NCI-H146 (cell line): Measurements from ENCODE around the gene HIPK3.
"Not testable (repeated sequence)": the region's sequence is repeated elsewhere in the genome, so short reads cannot be mapped to it uniquely, and the experiment has no call there.

Experiments
- DNase-seq: peaks from one replicate; lab custom pipeline; 2025; lab: John Stamatoyannopoulos, UW

The HIPK3 gene

DNA sequence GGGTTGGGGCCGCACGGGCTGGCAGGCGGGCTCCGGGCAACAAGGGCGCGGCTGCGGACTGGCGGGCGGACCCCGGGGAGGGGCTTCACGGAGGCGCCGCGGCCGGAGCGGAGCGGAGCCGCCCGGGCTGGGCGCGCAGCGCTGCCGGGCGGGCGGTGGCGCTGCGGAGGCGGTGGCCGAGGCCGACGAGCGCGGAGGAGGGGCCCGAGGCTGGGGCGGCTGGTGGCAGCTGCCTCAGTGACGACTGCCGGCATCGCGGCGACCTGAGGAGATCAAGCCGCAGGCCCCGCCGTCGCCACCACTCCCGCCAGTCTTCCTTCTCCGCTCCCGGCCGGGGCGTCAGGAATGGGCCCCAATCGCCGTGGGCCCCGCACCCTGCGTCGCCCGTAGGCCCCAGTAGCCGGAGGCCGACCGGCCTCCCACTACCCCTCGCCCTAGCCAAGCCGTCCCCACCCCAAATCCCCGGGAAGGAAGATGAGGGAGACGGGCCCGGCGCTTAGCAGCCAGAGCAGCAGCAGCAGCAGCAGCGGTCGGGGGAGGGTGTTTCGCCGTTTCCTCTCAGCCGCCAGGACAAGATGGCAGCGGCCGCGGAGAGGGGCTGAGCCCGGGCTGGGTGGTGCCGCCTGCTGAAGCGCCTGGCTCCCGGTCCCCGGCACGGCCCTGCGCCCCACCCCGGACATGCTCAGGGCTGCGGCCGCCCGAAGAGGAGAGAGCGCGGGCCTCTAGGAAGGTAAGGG, at the start of gene HIPK3:
TSS of gene HIPK3 (plus strand) at position 222 of the 737 bp plus-strand sequence.
- DNase-seq, result peak; percentile 90

DNA sequence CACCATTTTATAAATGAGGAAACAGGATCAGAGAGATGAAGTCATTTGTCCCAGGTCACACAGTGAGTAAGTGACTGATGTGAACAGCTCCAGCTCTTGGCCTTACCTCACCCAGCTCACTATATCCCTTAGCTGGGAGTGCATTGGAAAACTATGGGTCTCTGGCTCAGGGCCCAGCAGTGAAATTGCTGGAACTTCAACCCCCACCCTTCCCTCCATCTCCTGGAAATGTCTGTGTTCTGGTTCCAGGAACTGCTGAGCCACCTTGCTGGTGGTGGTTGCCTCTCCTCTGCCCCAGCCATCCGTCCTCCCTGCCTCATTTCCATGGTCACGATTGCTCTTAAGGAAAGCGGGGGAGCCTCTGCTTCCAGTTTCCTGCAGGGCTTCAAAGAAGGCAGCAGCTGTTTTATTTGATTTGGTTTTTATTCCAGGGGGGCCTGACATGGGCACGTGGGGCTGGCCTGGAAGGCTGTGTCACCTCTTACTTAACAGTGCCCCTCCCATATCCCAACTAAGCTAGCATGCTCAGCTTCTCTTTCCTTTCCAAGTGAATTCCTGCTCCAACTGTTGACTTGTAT, 49.7 kb upstream of the HIPK3 start:
- DNase-seq, result peak; percentile 13

DNA sequence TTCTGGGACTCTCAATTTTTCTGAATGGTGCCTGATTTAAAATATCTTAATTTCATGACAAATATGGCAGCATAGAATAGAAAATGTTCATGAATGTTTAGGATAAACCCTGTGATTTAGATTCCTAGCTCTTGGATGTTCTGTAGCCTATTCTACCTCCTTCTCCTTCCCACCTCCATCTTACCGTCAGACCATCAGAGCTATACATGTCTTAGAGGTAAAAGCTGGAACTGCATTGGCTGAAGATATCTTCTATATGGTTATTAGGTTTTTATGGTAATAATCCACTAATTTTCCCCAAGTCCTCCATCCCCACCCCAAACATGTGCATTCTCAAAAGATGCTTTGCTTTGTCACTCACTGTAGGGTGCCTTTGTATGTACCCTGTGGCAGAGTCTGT, 49.0 kb upstream of the HIPK3 start:
- peak; percentile 35 for DNase-seq

DNA sequence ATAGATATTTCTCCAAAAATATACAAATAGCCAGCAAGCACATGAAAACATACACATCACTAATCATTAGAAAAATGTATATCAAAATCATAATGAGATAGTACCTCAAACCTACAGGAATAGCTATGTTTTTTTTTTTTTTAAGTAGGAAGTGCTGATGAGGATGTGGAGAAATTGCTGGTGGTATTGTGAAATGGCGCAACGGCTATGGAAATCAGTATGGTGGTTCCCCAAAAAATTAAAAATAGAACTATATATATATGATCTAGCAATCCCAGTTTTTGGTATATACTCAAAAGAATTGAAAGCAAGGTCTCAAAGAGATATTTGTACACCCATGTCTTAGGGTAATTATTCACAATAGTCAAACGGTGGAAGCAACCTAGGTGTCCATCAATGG, 46.0 kb upstream of the HIPK3 start:
- no peak for DNase-seq

DNA sequence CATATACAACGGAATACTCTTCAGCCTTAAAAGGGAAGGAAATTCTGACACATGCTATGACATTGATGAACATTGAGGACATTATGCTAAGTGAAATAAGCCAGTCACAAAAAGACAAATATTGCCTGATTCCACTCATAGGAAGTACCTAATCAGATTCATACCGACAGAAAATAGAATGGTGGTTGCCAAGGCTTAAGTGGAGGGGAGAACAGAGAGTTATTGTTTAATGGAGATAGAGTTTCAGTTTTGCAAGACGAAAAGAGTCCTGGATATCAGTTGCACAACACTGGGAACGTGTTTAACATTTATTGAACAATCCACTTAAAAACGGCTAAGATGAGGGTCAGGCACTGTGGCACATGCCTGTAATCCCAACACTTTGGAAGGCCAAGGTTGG, 45.6 kb upstream of the HIPK3 start:
- DNase-seq, result no peak

DNA sequence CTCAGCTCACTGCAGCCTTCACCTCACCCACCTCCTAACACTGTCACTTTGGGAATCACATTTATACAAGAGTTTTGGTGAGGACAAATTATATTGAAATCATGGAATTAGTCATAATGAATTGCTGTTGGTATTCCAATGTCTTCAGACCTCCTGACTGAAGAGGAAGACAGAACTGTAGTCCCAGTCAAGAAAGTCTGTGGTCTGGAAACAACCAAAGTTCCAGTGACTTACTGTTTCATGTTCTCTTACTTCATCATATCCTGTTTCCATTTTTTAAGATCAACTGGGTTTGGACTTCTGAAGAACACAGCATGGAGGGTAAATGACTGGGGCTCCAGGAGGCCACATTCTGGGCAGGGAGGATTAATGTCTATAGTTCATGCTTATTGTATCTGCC, 43.0 kb upstream of the HIPK3 start:
- DNase-seq, result no peak

DNA sequence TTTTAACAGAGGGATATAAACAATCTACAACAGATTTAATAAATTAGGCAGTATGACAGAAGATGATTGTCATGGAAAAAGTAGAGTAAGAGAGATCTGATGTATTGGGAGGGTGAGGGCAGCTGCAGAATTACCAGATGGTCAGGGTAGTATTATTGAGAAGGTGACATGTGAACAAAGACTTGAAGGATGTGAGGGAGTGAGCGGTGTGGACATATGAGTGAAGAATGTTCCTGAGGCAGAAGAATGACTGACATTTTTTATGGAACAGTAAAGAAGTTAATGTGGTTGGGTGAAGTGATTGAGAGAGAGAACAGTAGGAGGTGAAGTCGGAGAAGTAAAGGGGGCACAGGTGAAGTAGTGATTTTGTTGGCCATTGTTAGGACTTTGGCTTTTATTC, 42.4 kb upstream of the HIPK3 start:
- no peak for DNase-seq

DNA sequence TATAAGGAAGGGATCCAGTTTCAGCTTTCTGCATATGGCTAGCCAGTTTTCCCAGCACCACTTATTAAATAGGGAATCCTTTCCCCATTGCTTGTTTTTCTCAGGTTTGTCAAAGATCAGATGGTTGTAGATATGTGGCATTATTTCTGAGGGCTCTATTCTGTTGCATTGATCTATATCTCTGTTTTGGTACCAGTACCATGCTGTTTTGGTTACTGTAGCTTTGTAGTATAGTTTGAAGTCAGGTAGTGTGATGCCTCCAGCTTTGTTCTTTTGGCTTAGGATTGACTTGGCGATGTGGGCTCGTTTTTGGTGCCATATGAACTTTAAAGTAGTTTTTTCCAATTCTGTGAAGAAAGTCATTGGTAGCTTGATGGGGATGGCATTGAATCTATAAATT, 40.5 kb upstream of the HIPK3 start:
- not testable (repeated sequence) for DNase-seq

DNA sequence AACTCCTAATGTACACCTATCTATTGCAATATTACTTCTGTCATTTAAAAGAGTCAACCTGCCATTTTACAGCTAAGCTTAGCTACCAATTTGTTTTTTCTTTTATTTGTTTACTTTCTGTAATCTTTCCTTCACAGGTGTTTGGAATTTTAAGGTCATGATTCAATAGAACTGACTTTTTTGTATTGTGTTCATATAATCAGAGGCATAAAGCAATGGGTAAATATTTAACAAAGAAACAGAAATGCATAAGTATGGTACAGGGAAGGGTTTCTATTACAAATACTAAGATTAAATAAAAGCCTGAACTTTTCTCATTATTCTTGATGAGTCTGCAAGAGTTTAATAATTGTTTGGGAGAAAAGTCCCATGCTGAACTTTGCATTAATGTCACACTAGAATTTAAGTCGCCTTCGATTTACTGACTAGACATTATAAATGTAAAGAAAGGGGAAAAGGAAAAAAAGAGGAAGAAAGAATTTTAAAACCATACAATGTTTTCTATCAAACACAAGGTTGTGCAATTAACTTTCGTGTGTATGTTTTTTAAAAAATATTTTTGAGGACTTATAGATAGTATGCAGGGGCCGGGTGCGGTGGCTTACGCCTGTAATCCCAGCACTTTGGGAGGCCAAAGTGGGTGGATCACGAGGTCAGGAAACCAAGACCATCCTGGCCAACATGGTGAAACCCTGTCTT, 35.0 kb upstream of the HIPK3 start:
- DNase-seq, result no peak

DNA sequence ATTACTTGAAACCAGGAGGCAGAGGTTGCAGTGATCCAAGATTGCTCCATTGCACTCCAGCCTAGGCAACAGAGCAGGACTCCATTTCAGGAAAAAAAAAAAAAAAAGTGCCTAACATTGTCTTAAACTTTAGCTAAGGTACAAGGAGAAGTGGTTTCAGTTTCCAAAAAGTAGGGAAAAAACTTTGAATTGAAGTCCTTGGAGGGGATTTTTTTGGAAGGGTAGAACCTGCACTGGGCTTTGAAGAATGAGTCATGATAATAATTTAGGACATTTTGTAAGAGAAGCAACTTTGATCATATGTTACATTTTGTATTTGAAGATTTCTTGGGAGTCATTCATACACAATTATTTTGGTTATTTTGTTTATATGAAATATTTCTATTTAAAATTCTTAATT, 31.8 kb upstream of the HIPK3 start:
- no peak for DNase-seq

DNA sequence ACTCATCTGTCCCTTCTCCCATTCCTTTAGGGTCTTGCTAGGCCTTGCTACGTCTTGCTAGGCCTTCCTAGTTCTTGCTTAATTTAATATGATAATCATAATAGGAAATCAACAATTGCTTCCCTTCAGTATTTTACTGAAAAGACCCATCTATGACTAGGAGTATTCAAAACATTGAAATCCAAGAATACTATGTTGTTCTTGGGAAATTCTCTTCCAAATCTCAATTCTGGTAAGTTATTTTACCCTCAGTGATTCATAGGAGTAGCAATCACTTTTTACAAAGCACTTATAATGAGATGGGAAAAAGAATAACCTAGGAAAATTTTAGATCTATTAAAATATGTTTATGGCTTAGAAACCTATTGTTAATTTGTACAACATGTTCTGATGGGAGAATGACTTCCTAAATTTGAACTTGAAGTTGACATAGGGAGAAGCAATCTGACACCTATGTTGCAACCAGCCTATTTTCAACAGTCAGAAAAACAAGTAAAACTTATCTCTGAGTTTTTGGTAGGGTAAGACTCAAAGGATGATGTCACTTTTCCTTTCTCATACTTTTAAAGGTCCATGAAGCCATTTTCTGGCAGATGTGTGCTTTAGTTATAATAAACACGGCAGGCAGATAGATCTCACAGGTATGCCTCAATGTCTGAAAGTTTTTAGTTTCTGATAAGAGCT, 29.5 kb upstream of the HIPK3 start:
- no peak for DNase-seq

DNA sequence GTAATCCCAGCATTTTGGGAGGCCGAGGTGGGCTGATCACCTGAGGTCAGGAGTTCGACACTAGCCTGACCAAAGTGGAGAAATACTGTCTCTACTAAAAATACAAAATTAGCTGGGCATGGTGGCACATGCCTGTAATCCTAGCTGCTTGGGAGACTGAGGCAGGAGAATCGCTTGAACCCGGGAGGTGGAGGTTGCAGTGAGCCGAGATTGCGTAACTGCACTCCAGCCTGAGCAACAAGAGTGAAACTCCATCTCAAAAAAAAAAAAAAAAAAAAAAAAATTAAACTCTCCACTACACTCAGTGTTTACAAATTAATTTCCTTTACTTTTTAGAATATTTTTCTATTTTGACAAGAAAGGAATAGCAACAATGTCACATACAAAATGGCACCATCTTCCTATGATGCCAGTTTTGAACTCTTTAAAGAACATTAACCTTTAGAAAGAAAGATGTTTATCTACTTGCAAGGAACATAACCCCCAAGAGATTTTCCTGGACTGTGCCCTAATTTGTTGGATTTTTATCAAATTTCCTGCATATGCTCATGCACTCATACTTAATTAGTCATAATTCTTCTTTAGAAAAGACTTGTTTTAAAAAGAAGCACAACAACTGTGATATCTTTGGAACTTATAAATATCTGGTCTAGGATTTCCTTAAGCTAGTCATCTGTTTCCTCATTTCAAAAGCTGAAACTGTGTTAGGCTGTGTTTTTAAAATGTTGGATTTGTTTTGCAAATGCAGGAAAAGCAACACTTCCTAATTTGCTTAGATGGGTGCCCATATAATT, 22.6 kb upstream of the HIPK3 start:
- no peak for DNase-seq

DNA sequence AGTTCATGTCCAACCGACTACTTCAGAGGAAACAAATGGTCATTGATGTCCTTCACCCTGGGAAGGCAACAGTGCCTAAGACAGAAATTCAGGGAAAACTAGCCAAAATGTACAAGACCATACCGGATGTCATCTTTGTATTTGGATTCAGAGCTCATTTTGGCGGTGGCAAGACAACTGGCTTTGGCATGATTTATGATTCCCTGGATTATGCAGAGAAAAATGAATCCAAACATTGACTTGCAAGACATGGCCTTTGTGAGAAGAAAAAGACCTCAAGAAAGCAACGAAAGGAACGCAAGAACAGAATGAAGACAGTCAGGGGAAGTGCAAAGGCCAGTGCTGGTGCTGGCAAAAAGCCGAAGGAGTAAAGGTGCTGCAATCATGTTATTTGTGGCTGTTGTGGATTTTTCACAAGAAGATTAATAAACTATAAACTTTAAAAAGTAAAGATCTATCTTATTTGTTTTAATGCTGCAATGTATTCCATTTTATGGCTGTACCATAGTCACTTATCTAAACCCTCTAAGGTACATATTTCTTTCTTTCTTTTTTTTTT, 20.1 kb upstream of the HIPK3 start:
- no peak for DNase-seq

DNA sequence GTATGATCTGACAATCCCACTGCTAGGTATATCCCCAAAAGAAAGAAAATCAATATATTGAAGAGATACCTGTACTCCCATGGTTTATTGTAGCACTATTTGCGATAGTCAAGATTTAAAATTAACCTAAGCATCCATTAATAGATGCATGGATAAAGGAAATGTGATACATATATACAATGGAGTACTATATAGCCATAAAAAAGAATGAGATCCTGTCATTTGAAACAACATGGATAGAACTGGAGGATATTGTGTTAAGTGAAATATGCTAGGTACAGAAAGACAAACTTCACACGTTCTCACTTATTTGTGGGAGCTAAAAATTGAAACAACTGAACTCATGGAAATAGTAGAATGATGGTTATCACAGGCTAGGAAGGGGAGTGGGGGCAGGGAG, 14.6 kb upstream of the HIPK3 start:
- no peak for DNase-seq

DNA sequence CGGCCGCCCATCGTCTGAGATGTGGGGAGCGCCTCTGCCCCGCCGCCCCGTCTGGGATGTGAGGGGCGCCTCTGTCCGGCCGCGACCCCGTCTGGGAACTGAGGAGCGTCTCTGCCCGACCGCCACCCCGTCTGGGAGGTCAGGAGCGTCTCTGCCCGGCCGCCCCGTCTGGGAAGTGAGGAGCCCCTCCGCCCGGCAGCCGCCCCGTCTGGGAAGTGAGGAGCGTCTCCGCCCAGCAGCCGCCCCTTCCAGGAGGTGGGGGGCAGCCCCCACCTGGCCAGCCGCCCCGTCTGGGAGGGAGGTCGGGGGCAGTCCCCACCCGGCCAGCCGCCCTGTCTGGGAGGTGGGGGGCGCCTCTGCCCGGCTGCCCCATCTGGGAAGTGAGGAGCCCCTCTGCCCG, 13.5 kb upstream of the HIPK3 start:
- not testable (repeated sequence) for DNase-seq

DNA sequence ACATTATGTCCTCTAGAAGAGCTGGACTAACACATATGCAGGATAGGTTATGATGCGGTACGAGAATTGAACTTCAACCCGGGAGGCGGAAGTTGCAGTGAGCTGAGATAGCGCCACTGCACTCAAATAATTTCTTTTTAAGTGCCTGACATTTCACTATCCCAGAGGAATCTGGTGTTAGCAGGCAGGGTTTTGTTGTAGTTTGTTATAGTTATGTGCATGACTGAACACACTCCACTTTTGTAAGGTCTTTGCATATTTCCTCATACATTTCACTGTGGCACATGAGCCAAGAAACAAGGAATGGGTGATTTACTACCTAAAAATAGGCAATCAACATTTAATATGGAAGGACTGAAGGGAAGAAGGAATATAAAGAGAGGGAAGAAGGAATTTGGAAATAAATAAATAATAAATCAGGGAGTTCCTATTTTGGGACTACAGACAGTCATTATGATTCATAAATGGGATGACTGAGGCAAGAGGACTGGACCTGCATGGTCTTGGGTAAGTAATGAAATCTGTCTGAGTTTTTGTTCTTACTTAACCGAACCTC, 8.7 kb upstream of the HIPK3 start:
- DNase-seq, result no peak

DNA sequence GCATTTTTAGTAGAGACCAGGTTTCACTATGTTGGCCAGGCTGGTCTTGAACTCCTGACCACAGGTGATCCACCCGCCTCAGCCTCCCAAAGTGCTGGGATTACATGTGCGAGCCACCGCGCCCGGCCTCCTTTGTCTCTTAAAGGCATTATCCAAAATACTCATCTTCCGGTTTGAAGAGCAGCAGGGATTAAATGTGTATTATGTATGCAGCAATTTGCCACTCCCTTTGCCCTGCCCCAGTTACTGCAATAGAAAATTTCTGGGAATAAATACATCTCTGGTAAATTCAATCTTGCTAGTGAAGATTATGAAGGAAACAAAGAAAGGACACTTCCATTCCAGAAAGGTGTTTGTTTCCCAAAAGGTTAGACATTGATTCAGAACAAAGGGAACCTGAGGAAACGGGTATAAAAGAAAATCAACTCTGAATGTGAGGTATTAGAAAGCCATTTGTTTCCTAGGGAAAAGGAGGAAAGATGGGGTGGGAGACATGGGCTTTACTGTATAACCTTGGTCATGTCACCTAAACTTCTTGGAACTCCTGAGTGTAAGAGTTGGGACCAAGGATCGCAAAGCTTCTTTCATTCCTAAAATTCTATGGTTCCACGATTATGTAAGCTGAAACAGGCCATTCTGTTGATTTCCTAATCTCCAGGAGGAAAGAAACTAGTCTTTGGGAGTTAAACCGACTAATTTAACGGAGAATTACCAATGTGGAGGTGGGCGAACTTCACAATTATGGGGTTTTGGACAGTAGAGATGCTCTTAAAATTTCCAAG, 959 bp upstream of the HIPK3 start:
- peak; percentile 76 for DNase-seq

DNA sequence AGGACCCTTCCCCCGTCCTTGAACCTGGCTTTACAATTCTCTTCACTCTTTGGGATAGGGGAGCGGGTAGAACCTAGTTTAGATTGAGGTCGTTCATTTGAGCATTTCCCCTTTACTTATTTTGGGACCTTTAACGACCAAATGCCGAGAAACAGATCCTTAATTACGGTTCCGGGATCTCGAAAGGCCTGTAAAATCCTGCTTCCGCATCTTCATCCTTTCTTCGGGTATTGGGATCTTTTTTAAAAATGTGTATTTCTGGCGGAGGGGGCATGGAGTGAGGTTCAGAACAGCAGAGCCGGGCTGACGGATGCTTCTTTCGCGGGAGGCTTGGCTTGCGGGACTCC, 395 bp upstream of the HIPK3 start:
- no peak for DNase-seq

DNA sequence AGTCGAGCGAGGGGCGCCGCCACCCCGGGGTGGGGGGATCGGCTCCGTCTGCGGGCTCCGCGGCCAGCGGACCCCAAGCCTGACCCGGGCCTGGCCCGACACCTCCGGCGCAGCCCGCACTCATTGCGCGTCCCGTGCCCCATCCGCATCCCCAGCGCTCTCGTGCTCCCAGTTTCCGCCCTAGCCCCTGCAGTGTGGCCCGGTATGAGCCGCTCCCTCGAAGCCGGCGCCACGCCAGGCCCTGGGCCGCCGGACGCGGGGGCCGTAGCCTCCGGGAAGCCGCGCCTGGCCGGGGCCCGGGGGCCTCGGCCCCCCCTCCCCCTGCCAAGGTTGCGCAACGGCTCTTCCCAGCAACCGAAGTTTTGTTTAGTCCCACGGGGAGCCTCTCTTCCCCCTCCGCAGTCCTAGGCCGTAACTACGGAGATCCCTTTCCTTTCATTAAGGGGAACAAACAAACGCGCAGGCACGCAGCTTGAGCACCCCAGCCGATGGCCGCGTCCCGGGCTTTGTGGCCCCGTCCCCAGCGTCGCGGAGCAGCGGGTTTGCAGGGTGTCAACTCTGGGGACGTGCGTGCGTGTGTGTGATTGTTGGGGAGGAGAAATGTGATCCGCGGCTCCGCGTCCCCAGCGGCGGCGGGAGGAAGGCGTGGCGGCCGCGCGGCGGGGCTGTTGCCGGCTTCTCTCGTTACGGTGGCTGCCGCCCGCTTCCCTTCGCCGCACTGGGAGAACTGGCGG, 883 bp downstream of the HIPK3 start:
- DNase-seq, result peak; percentile 78

DNA sequence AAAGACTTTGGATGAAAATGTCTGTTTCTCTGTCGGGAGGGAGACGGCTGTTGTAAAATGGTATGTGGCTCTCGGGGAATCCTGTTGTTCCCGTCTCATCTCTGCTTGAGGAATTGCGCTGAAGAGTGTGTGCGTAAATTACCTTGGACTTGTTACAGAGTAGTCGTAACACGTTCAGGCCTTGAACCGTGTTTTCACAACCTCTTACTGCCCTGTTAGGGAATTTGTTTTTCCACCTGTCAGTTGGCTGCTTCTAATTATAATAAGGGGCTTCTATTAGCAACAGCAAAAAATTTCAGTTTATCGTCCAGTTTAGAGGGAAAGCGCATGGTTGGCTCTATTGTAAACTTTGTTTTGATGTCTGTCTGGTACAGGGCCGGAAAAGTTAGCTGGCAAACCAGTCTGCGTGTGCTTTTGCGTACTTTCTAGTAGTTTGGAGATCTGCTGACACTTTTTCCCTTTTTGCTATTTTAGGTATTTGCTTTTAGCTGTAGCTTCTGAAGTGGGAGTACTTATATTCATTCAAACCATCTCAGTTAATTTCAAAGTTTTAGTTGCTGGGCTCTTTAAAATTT, 1.5 kb downstream of the HIPK3 start:
- no peak for DNase-seq
